Choroid plexus epithelial cell (primary cell): ENCODE measurements around the gene ENPP3.

Experiments used
- DNase-seq: peaks from one replicate; pipeline ENCODE4 v3.0.0-alpha.2; 2010; ENCODE audit warnings: low read depth
- H3K4me3 ChIP-seq: 2 replicates; pipeline ENCODE4 v1.5.1; 2011; ENCODE audit warnings: low read depth, mild to moderate bottlenecking, control low read depth, low read length, moderate library complexity
- CTCF ChIP-seq: conservative IDR thresholded peaks from 2 replicates; pipeline ENCODE4 v1.5.1; 2011; ENCODE audit warnings: low read depth, mild to moderate bottlenecking, control low read depth, inconsistent platforms, low read length, moderate library complexity

The ENPP3 gene

DNA sequence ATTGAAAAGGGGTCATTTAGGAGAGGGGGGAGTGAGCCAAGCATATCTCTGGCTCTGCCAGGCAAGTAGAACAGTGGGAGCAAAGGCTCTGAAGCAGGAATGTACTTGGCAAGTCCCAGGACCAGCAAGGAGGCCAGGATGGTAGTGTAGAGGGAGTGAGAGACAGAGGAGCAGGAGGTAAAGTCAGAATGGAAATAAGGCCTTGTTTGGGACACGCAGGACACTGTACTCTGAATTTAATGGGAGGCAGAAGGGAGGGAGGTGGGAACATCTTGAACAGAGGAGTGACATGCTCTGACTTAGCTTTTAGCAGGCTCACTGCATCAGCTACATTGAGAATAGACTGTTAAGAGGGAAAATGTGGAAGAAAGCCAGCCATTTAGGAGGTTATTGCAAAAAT, 133.7 kb downstream of the ENPP3 start:
- no peak for TF ChIP-seq CTCF
- no peak overlapping the region for H3K4me3 ChIP-seq
- no peak for DNase-seq

DNA sequence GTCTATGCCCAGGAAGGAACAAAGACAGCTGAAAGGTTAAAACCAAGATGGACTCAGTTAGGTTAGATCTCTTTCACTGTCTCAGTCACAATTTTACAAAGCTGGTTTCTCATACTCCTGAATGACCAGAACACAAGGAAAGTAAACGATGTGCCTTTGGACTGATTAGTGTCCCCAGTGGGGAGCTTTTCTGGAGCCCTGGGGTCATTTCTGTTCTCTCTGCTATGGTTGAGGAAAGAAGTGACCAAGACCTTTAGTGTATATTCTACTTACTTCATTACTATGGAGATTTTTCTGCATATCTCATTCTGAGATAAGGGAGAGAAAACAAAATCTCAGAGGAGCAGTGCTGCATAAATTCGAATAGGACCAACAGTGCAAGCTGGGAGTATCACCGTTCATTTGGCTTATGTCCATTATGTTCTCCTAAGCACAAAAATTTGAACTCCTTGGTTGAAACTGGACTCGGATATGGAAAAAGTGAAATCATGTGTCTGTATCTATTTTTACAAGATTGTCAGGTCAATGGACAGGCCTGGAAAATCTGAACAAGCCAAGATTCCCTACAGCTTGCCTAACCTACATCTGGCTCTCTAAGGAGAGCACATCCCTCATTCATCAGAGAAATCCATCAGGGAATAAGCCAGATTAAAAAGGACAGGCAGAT, 136.3 kb downstream of the ENPP3 start:
- no peak for TF ChIP-seq CTCF

GRCh38 chr6:131775886-131776285, 138.8 kb downstream of the ENPP3 start:
- no peak for TF ChIP-seq CTCF
- H3K4me3 ChIP-seq, result no peak overlapping the region
- no peak for DNase-seq

More for the DNA sequence above, 136.3 kb downstream of the ENPP3 start:
- peak; percentile 23 for DNase-seq
- no peak overlapping the region for H3K4me3 ChIP-seq

DNA sequence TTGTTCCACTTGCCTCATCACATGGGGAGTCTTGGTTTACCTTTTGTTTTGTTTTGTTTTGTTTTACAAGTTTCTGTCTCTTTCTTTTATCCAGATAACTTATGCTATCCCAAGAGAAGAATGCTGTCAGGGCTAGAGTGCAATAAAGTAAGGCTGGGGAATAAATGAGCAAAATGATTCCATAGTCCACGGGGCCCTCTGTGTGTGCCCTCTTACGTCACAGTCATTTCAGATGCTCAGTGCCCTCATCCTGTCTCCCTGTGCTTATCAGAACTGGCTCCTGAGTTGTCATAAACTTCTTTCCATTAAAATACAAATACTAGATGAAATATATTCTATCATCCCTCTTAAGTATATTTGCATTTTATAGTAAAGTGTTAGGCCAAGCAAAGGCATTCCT, 139.9 kb downstream of the ENPP3 start:
- no peak for DNase-seq
- no peak overlapping the region for H3K4me3 ChIP-seq
- TF ChIP-seq CTCF, result no peak

DNA sequence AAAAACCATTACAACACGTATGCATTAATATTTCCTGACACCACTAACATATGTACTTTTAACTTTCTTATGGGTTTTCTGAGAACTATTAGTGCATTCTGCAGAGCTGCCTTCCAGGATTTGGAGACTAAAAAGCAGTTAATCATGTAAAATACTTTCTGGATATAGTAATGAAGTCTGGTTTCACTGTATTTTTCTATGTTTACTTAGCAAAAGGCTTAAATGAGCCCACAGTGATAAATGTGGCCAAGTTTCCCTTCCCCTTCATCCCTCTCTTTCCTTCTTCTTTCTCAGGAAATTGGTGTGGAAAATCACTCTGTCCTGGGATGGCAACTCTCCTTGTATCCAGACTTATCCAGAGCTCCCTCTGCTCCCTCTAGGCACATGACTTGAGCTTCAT, 141.1 kb downstream of the ENPP3 start:
- DNase-seq, result no peak
- H3K4me3 ChIP-seq, result no peak overlapping the region
- TF ChIP-seq CTCF, result no peak

DNA sequence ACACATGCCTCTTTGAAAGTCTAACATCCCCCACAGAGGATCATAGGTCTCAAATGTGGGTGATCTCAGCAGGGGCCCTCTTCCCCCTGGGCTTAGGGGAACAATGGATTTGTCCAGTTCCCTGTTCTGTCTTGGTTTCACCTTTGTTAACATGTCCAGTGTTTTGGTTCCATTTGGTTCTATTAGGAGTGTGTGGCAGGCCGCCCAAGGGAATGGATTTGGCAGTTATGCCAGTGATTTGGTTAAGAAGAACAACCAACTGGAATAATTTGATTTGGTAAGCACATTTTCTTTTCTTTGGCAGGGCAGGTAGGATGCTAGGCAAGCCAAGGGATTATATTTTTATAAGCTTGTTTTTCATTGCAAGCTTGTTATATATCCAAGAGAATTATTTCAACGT, 142.2 kb downstream of the ENPP3 start:
- no peak for DNase-seq
- no peak overlapping the region for H3K4me3 ChIP-seq
- no peak for TF ChIP-seq CTCF

GRCh38 chr6:131780600-131780999, 143.5 kb downstream of the ENPP3 start:
- no peak for DNase-seq
- no peak for TF ChIP-seq CTCF
- H3K4me3 ChIP-seq, result no peak overlapping the region
